ENCODE measurements around the gene TUG1. TPM values are rescaled to one million over a fixed set of nuclear protein-coding genes. Genes with fewer than 3 reads are reported as not detected.

Gene TUG1
- total and polyA plus RNA-seq, 9 of the 15 experiments (the other 6 are each of a cell fraction or from before 2014, with no cell fraction given): 24.7 to 132 (median 58.9) TPM

DNA sequence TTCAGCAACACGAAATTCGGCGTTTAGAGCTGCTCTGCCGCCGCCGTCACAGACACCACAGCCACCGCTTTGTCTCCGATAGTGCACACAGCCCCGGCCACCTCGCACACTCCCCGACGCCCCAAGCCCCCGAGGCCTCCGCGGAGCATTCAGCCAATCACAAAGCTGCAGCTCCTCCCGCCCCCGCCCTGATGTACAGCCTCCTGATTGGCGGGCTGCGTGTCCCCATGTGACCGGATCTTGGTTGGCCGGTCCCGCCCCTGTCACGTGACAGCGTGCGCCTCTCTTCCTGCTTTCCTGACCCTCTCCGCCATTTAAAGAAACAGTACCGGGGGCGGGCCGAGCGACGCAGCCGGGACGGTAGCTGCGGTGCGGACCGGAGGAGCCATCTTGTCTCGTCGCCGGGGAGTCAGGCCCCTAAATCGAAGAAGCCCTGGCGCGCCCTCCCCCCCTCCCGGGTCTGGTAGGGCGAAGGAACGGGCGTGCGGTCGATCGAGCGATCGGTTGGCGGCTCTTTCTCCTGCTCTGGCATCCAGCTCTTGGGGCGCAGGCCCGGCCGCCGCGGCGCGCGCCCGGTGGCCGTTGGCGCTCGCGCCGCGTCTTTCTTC lies at the start of gene TUG1 (continued):
- TF ChIP-seq, protein P1, sequence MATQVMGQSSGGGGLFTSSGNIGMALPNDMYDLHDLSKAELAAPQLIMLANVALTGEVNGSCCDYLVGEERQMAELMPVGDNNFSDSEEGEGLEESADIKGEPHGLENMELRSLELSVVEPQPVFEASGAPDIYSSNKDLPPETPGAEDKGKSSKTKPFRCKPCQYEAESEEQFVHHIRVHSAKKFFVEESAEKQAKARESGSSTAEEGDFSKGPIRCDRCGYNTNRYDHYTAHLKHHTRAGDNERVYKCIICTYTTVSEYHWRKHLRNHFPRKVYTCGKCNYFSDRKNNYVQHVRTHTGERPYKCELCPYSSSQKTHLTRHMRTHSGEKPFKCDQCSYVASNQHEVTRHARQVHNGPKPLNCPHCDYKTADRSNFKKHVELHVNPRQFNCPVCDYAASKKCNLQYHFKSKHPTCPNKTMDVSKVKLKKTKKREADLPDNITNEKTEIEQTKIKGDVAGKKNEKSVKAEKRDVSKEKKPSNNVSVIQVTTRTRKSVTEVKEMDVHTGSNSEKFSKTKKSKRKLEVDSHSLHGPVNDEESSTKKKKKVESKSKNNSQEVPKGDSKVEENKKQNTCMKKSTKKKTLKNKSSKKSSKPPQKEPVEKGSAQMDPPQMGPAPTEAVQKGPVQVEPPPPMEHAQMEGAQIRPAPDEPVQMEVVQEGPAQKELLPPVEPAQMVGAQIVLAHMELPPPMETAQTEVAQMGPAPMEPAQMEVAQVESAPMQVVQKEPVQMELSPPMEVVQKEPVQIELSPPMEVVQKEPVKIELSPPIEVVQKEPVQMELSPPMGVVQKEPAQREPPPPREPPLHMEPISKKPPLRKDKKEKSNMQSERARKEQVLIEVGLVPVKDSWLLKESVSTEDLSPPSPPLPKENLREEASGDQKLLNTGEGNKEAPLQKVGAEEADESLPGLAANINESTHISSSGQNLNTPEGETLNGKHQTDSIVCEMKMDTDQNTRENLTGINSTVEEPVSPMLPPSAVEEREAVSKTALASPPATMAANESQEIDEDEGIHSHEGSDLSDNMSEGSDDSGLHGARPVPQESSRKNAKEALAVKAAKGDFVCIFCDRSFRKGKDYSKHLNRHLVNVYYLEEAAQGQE (IDR thresholded peaks at IDR 0.05; ENCODE audit: borderline replicate concordance): peak; percentile 96; the same call in 1 of the 2 replicates
- TF ChIP-seq, protein P1 (CRISPR knock-in tag; IDR thresholded peaks at IDR 0.05; ENCODE audit: low read depth): no peak
- no peak for TF ChIP-seq ZNF589 (CRISPR knock-in tag; IDR thresholded peaks at IDR 0.05; ENCODE audit: low read depth)
- TF ChIP-seq CBX8 (IDR thresholded peaks at IDR 0.05; ENCODE audit: borderline replicate concordance, extremely low read depth, low read depth, low read length, poor library complexity, severe bottlenecking): no peak
- TF ChIP-seq, protein P2, sequence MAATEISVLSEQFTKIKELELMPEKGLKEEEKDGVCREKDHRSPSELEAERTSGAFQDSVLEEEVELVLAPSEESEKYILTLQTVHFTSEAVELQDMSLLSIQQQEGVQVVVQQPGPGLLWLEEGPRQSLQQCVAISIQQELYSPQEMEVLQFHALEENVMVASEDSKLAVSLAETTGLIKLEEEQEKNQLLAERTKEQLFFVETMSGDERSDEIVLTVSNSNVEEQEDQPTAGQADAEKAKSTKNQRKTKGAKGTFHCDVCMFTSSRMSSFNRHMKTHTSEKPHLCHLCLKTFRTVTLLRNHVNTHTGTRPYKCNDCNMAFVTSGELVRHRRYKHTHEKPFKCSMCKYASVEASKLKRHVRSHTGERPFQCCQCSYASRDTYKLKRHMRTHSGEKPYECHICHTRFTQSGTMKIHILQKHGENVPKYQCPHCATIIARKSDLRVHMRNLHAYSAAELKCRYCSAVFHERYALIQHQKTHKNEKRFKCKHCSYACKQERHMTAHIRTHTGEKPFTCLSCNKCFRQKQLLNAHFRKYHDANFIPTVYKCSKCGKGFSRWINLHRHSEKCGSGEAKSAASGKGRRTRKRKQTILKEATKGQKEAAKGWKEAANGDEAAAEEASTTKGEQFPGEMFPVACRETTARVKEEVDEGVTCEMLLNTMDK (IDR thresholded peaks at IDR 0.05; ENCODE audit: borderline replicate concordance, insufficient read depth, low read depth, low read length, poor library complexity, severe bottlenecking): no peak
- no peak for TF ChIP-seq BCOR (IDR thresholded peaks at IDR 0.05)
- TF ChIP-seq RUNX1 (IDR thresholded peaks at IDR 0.05; ENCODE audit: low read depth): no peak
- TF ChIP-seq ZFP1 (CRISPR knock-in tag; IDR thresholded peaks at IDR 0.05): no peak
- no peak for TF ChIP-seq BMI1 (IDR thresholded peaks at IDR 0.05; ENCODE audit: low read length)
- TF ChIP-seq, protein P3, sequence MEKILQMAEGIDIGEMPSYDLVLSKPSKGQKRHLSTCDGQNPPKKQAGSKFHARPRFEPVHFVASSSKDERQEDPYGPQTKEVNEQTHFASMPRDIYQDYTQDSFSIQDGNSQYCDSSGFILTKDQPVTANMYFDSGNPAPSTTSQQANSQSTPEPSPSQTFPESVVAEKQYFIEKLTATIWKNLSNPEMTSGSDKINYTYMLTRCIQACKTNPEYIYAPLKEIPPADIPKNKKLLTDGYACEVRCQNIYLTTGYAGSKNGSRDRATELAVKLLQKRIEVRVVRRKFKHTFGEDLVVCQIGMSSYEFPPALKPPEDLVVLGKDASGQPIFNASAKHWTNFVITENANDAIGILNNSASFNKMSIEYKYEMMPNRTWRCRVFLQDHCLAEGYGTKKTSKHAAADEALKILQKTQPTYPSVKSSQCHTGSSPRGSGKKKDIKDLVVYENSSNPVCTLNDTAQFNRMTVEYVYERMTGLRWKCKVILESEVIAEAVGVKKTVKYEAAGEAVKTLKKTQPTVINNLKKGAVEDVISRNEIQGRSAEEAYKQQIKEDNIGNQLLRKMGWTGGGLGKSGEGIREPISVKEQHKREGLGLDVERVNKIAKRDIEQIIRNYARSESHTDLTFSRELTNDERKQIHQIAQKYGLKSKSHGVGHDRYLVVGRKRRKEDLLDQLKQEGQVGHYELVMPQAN (IDR thresholded peaks at IDR 0.05; ENCODE audit: borderline replicate concordance): no peak
- 0 out of 2 replicates have a peak, but pooled peaks have one; percentile 3 for TF ChIP-seq TEAD4 (IDR thresholded peaks at IDR 0.05; ENCODE audit: low read length)
- TF ChIP-seq TEAD4 (CRISPR knock-in tag; IDR thresholded peaks at IDR 0.05; ENCODE audit: borderline replicate concordance): no peak
- TF ChIP-seq PCBP1 (IDR thresholded peaks at IDR 0.05; ENCODE audit: low read depth, low read length, poor library complexity, severe bottlenecking): peak; percentile 67
- TF ChIP-seq PHF8 (IDR thresholded peaks at IDR 0.05; ENCODE audit: borderline replicate concordance, low read length): peak; percentile 52; the same call in 1 of the 2 replicates
- no peak; the same call in 1 of the 2 replicates for TF ChIP-seq ZBTB7A (IDR thresholded peaks at IDR 0.05; ENCODE audit: borderline replicate concordance, control insufficient read depth, low read depth, low read length)
